Measurements from ENCODE around the gene ADTRP. TPM values are rescaled to one million over a fixed set of nuclear protein-coding genes. Genes with fewer than 3 reads are reported as not detected.
"Not testable (repeated sequence)": the region's sequence is repeated elsewhere in the genome, so short reads cannot be mapped to it uniquely, and the experiment has no call there.

ADTRP gene
- total RNA-seq, 1 donor from 2014 or later: 1.5 TPM

- DNase-seq (ENCODE audit: extremely low read depth, low read depth, low spot score): no peak
Observed at GRCh38 chr6:11702500-11703130, 76.0 kb downstream of the ADTRP start.

GRCh38 chr6:11702089-11702488 lies 76.5 kb downstream of the ADTRP start:
- no peak for DNase-seq (ENCODE audit: extremely low read depth, low read depth, low spot score)

GRCh38 chr6:11701573-11701972 lies 77.0 kb downstream of the ADTRP start:
- DNase-seq (ENCODE audit: extremely low read depth, low read depth, low spot score): no peak

- peak; percentile 29 for DNase-seq (ENCODE audit: extremely low read depth, low read depth, low spot score)
Observed at GRCh38 chr6:11700118-11700718, 78.4 kb downstream of the ADTRP start.

GRCh38 chr6:11699576-11699975 lies 79.0 kb downstream of the ADTRP start:
- DNase-seq (ENCODE audit: extremely low read depth, low read depth, low spot score): no peak

GRCh38 chr6:11692451-11693376 lies 85.9 kb downstream of the ADTRP start:
- DNase-seq (ENCODE audit: extremely low read depth, low read depth, low spot score): no peak

- DNase-seq (ENCODE audit: extremely low read depth, low read depth, low spot score): no peak
Observed at GRCh38 chr6:11689847-11690246, 88.8 kb downstream of the ADTRP start.

GRCh38 chr6:11689400-11689799 lies 89.2 kb downstream of the ADTRP start:
- DNase-seq (ENCODE audit: extremely low read depth, low read depth, low spot score): not testable (repeated sequence)

GRCh38 chr6:11688425-11688709 lies 90.2 kb downstream of the ADTRP start:
- no peak for DNase-seq (ENCODE audit: extremely low read depth, low read depth, low spot score)

- DNase-seq (ENCODE audit: extremely low read depth, low read depth, low spot score): no peak
Observed at GRCh38 chr6:11685481-11686093, 93.0 kb downstream of the ADTRP start.

GRCh38 chr6:11684901-11685480 lies 93.6 kb downstream of the ADTRP start:
- DNase-seq (ENCODE audit: extremely low read depth, low read depth, low spot score): no peak

GRCh38 chr6:11683871-11684270 lies 94.7 kb downstream of the ADTRP start:
- no peak for DNase-seq (ENCODE audit: extremely low read depth, low read depth, low spot score)

- DNase-seq (ENCODE audit: extremely low read depth, low read depth, low spot score): no peak
Observed at GRCh38 chr6:11682561-11682975, 96.0 kb downstream of the ADTRP start.

- DNase-seq (ENCODE audit: extremely low read depth, low read depth, low spot score): no peak
Observed at GRCh38 chr6:11681770-11682169, 96.8 kb downstream of the ADTRP start.

- DNase-seq (ENCODE audit: extremely low read depth, low read depth, low spot score): no peak
Observed at GRCh38 chr6:11681357-11681756, 97.2 kb downstream of the ADTRP start.

- not testable (repeated sequence) for DNase-seq (ENCODE audit: extremely low read depth, low read depth, low spot score)
Observed at GRCh38 chr6:11680479-11680878, 98.1 kb downstream of the ADTRP start.

GRCh38 chr6:11679099-11679498 lies 99.5 kb downstream of the ADTRP start:
- DNase-seq (ENCODE audit: extremely low read depth, low read depth, low spot score): no peak

GRCh38 chr6:11675601-11676000 lies 103.0 kb downstream of the ADTRP start:
- no peak for DNase-seq (ENCODE audit: extremely low read depth, low read depth, low spot score)

- no peak for DNase-seq (ENCODE audit: extremely low read depth, low read depth, low spot score)
Observed at GRCh38 chr6:11672669-11673068, 105.9 kb downstream of the ADTRP start.

GRCh38 chr6:11672256-11672655 lies 106.3 kb downstream of the ADTRP start:
- no peak for DNase-seq (ENCODE audit: extremely low read depth, low read depth, low spot score)

GRCh38 chr6:11669696-11670095 lies 108.9 kb downstream of the ADTRP start:
- no peak for DNase-seq (ENCODE audit: extremely low read depth, low read depth, low spot score)
